ENCODE measurements around the gene CDH13. TPM values are rescaled to one million over a fixed set of nuclear protein-coding genes. Genes with fewer than 3 reads are reported as not detected.

Gene CDH13
- total and polyA plus RNA-seq, 2 donors (not counting 3 experiments of a cell fraction or from before 2014, with no cell fraction given) = 96.6 to 124 TPM

DNA sequence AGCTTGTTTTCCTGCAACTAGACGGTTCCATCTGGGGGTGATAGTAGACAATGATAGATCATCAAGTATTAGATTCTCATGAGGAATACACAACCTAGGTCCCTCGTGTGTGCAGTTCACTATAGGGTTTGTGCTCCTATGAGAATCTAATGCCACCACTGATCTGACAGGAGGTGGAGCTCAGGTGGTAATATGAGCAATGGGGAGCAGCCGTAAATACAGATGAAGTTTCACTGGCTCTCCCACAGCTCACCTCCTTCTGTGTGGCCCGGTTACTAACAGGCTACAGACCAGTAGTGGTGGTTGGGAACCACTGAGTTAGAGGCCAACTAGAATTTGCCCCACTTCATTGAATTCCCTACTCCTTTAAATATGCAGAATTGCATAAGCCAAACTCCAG lies 1033.5 kb downstream of the CDH13 start:
- dilution Hi-C loops (cut with MboI; ENCODE audit: extremely low pct_ligation_motif_present, low sequenced_read_pairs) = no loop called here
- Histone ChIP-seq H3K4me3 (replicated peaks in 1 of 3; ENCODE audit: insufficient read depth in 1 of 3, low read depth in 1 of 3, low read length in 3 of 3) (no peak overlapping the region), H3K9ac (replicated peaks; ENCODE audit: extremely low read depth, insufficient read depth, low read length) (no peak overlapping the region), H3K36me3 (ENCODE audit: control insufficient read depth in 2 of 2, extremely low read depth in 1 of 2, insufficient read depth in 2 of 2, low read length in 2 of 2) (no peaks in the 10 kb centered on the region), H3K4me1 (ENCODE audit: control insufficient read depth, extremely low read depth, insufficient read depth, low read length) (no peaks in the 10 kb centered on the region), H2AFZ (ENCODE audit: low read depth, low read length) (no peak overlapping the region), H3K27ac (ENCODE audit: insufficient read depth, low read depth, low read length) (no peak overlapping the region), H3K9me3 (replicated peaks; ENCODE audit: control insufficient read depth, insufficient read depth, low read length) (no peaks in the 10 kb centered on the region), H3K27me3 (ENCODE audit: control insufficient read depth in 2 of 2, insufficient read depth in 2 of 2, low read length in 2 of 2) (no peaks in the 10 kb centered on the region), H3K79me2 (ENCODE audit: control insufficient read depth, insufficient read depth, low read length) (no peaks in the 10 kb centered on the region), H3K9me1 (replicated peaks; ENCODE audit: control insufficient read depth, extremely low read depth, insufficient read depth, low read length) (no peaks in the 10 kb centered on the region), H4K20me1 (replicated peaks; ENCODE audit: control insufficient read depth, extremely low read depth, insufficient read depth, low read length) (no peaks in the 10 kb centered on the region), H3K4me2 (ENCODE audit: insufficient read depth, low read length) (no peak overlapping the region)
- FAIRE-seq = no peak
- no peak for DNase-seq (ENCODE audit: low read depth, low spot score)
- intact Hi-C loops (cut with micrococcal nuclease) = no loop called here
- TF ChIP-seq, protein P1, sequence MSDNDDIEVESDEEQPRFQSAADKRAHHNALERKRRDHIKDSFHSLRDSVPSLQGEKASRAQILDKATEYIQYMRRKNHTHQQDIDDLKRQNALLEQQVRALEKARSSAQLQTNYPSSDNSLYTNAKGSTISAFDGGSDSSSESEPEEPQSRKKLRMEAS (IDR thresholded peaks at IDR 0.05; ENCODE audit: insufficient read depth, insufficient read length) = no peak
- no peak for TF ChIP-seq EZH2 (IDR thresholded peaks at IDR 0.05; ENCODE audit: borderline replicate concordance, low read depth, low read length, severe bottlenecking)
- no peak for TF ChIP-seq POLR2A (IDR thresholded peaks at IDR 0.05; ENCODE audit: low read depth, low read length)
- TF ChIP-seq MYC (IDR thresholded peaks at IDR 0.05; ENCODE audit: low read depth, low read length) = no peak
- TF ChIP-seq POLR2AphosphoS5 (IDR thresholded peaks at IDR 0.05; ENCODE audit: insufficient read depth, low read depth, low read length) = no peak
- TF ChIP-seq, protein P2, sequence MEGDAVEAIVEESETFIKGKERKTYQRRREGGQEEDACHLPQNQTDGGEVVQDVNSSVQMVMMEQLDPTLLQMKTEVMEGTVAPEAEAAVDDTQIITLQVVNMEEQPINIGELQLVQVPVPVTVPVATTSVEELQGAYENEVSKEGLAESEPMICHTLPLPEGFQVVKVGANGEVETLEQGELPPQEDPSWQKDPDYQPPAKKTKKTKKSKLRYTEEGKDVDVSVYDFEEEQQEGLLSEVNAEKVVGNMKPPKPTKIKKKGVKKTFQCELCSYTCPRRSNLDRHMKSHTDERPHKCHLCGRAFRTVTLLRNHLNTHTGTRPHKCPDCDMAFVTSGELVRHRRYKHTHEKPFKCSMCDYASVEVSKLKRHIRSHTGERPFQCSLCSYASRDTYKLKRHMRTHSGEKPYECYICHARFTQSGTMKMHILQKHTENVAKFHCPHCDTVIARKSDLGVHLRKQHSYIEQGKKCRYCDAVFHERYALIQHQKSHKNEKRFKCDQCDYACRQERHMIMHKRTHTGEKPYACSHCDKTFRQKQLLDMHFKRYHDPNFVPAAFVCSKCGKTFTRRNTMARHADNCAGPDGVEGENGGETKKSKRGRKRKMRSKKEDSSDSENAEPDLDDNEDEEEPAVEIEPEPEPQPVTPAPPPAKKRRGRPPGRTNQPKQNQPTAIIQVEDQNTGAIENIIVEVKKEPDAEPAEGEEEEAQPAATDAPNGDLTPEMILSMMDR (IDR thresholded peaks at IDR 0.05; ENCODE audit: extremely low read depth in 1 of 2, insufficient read depth in 1 of 2, low read depth in 1 of 2, low read length in 2 of 2) = no peak
- TF ChIP-seq FOS (IDR thresholded peaks at IDR 0.05; ENCODE audit: borderline replicate concordance, insufficient read depth, low read length) = no peak
- no peak for TF ChIP-seq JUN (IDR thresholded peaks at IDR 0.05; ENCODE audit: borderline replicate concordance, insufficient read depth, insufficient read length, low read depth)
- TF ChIP-seq GATA2 (IDR thresholded peaks at IDR 0.05; ENCODE audit: insufficient read depth, insufficient read length, low read depth, low read length) = no peak
- ChIA-PET POLR2A (no interaction called here), CTCF (no interaction called here)
- BruUV-seq (replicated peaks) = no TSS peak

Data from endothelial cell of umbilical vein (primary cell).